Endometrial microvascular endothelial cells (primary cell): ENCODE measurements around the gene UBASH3B. TPM values are rescaled to one million over a fixed set of nuclear protein-coding genes. Genes with fewer than 3 reads are reported as not detected.
"Not testable (repeated sequence)": the region's sequence is repeated elsewhere in the genome, so short reads cannot be mapped to it uniquely, and the experiment has no call there.

Experiments used
- in situ Hi-C: cut with HindIII; loops from 2 replicates; pipeline ENCODE4 v1.10.0; 2017; ENCODE audit warnings: low sequenced_read_pairs, low pct_unique_long_range_greater_than_20kb; ENCODE audit errors: inconsistent ontology term
- total RNA-seq: library from RNA; depleted of rRNA; stranded (reverse); fragments of >200 nt; gene quantifications from one replicate; pipeline ENCODE4 v1.2.3, GENCODE V29; 2015; ENCODE audit errors: inconsistent ontology term

The UBASH3B gene
- total RNA-seq, 1 donor from 2014 or later, result 16.7 TPM

GRCh38 chr11:122813894-122814270 is 158.4 kb downstream of the UBASH3B start:
- in situ Hi-C loops, result no loop called here

- in situ Hi-C loops, result no loop called here
Observed at GRCh38 chr11:122814401-122814800, 158.9 kb downstream of the UBASH3B start.

GRCh38 chr11:122815900-122816299 is 160.4 kb downstream of the UBASH3B start:
- in situ Hi-C loops, result no loop called here

DNA sequence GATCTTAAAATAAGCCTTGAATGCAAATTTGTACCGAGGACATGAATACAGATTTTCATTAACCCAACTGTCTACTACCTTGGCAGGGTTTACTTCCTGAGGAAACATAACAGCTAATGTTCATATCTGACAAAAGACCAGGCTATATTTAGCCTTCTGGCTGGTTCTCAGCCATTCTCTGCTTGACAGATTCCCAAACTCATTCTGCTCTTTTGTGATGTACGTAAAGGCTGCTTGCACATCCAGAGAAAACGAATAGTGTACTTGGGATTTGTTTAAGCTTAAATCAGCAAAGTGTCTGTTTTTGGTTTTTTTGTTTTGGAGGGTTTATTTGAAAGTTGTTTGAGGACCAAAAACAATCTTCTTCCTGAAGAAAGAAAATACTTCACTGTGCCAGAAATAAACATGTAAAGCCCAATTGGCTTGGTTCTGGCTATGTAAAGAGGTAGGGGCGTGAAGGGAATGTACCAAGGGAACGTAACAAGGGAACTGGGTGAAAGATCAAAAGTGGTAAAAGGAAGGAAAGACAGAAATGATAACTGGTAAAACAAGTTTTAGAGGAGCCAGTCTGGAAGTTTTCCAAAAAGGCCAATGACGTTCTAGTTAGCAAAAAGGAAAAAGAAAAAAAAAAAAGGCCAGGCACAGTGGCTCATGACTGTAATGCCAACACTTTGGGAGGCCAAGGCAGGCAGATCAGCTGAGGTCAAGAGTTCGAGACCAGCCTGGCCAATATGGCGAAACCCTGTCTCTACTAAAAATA is 161.4 kb downstream of the UBASH3B start:
- in situ Hi-C loops, result no loop called here

DNA sequence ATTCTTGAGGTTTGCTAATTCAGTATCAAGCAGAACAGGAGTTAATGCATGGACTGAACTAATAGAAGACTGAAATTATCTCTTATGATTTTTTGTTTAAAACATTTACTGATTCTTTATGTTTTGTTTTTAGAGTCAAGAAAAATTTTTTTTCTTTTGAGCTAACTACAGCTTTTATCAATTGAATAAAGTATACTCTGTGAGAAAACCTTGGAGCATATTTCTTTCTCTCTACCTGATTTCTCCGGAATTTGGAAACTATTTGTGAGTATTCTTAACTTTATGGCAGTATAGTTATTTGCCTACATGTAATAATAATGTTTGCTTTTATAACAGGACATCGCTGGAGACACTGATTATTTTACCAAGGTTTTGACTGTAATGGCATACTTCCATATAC is 164.6 kb downstream of the UBASH3B start:
- in situ Hi-C loops, result no loop called here

- in situ Hi-C loops, result no loop called here
Observed at GRCh38 chr11:122821169-122821568, 165.6 kb downstream of the UBASH3B start.

DNA sequence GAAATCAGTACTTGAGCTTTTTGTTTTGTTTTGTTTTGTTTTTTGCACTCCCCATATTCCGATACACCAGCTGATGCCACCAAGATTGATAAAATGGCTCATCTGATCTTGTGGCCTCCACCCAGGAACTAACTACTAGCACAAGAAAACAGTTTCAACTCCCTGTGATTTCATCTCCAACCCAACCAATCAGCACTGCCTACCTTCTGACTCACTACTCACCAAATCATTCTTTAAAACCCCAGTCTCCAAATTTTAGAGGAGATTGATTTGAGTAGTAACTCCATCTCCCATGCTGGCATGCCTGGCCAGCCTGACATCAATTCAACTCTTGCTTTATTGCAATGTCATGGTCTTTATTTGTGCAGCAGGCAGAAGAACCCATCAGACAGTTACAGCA is 166.7 kb downstream of the UBASH3B start:
- in situ Hi-C loops, result no loop called here

GRCh38 chr11:122823564-122823963 is 168.0 kb downstream of the UBASH3B start:
- in situ Hi-C loops, result no loop called here

- in situ Hi-C loops, result not testable (repeated sequence)
Observed at GRCh38 chr11:122829371-122829770, 173.8 kb downstream of the UBASH3B start.

DNA sequence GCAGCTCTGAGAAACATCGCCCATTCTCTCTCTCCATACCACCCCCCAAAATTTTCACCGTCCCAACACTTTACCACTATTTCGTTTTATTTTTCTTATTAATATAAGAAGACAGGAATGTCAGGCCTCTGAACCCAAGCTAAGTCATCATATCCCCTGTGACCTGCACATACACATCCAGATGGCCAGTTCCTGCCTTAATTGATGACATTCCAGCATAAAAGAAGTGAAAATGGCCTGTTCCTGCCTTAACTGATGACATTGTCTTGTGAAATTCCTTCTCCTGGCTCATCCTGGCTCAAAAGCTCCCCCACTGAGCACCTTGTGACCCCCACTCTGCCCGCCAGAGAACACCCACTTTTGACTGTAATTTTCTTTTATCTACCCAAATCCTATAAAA is 176.8 kb downstream of the UBASH3B start:
- in situ Hi-C loops, result not testable (repeated sequence)

DNA sequence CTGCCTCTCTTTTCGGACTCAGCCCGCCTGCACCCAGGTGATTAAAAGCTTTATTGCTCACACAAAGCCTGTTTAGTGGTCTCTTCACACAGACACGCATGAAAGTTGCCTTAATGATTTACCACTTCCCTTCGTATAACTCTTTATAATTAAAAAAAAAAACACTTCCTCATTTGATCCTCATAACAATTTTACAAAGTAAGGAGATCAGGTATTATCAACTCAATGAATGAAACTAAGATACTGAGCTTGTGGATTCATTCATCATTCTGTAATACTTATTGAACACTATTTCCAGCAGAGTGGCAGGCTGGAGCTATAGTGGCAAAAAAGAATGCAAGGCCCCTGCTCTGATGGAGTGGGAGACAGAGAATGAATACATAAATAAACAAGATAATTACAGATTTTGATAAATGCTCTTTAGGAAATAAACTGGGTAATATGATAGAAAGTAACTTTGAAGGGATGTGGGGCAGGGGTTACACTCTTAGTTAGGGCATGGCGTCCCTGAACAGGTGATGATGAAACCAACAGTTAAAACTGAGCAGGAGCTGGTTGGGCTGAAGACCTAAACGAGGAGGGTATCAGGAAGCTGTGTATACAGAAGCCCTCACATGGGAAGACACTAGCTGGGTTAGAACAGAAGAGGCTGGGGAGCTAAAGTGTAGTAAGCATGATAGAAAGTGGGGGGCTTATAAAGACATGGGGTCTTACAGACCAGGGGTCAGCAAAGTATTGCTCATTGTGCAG is 177.4 kb downstream of the UBASH3B start:
- in situ Hi-C loops, result no loop called here

DNA sequence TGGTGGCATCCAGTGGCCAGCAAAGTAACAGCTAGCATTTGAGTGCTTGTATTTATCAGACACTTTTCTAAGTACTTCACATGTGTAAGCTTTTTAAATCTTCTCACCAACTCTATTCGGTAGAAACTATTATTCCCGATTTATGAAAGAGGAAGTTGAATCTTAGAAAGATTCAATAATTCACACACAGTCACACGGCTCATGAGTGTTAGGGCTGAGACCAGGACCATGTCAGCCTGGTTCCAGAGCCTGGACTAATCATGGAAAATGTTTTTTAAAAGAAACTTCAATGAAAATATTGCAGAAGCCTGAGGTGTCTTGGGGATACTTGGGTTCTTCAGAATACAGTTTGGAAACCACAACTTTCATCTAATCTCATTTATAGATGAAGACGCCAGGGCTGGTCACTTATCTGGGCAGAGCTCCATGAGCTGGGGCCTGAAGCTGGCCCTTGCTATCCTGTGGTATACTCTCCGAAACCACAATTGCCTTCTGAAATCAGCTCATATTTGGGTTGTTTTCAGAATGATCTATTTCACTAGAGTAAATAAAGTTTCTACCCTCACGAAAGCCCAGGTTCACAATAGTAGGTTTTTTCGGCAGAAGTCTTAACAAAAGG is 178.4 kb downstream of the UBASH3B start:
- in situ Hi-C loops, result no loop called here

- in situ Hi-C loops, result no loop called here
Observed at GRCh38 chr11:122836916-122837315, 181.4 kb downstream of the UBASH3B start.

GRCh38 chr11:122837528-122838346 is 182.2 kb downstream of the UBASH3B start:
- in situ Hi-C loops, result no loop called here

GRCh38 chr11:122843281-122844141 is 188.0 kb downstream of the UBASH3B start:
- in situ Hi-C loops, result no loop called here

DNA sequence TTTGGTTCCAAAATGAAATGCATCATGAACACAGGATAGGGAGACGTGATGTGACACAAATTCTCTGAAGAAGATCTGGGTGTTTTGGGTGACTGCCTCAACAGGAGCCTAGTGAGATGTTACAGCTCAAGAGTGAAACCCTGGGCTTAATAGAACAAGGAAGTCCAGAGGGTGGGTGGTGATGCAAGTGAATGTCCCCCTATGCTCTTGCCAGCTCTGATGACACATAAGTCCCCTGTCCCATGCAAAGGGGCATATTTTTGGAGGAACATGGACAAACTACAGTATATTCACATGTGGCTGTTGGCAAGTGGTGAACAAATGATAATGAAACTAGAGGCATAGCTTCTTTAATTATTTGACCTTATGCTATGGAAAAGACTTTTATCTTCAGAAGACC is 191.9 kb downstream of the UBASH3B start:
- in situ Hi-C loops, result no loop called here

DNA sequence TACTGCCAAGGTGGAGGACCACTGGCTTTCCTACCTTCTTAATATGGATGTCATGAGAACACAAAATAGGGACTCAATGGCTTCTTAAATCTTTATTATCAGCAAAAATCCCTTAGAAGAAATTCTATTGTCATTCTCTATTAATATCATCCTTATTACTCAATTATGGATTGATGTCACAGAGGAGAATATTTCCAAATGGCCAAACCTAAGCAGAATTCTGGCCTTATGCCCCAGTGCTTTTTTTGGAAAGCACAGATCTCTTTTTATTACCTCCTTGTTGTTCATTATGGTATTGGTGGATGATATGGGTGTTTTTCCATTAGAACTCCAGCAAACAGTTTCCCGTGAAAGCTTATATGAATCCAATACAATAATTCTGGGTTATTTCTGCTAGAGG is 192.7 kb downstream of the UBASH3B start:
- in situ Hi-C loops, result no loop called here

- in situ Hi-C loops, result no loop called here
Observed at GRCh38 chr11:122850076-122850631, 194.6 kb downstream of the UBASH3B start.
